Measurements from ENCODE around the gene VSTM2A.
"Not testable (repeated sequence)": the region's sequence is repeated elsewhere in the genome, so short reads cannot be mapped to it uniquely, and the experiment has no call there.

VSTM2A gene

GRCh38 chr7:54541669-54542625, at the start of gene VSTM2A:
TSS of gene VSTM2A (plus strand) at chr7:54542375. CDS start at chr7:54542731, 356 bp downstream.
- no peak for DNase-seq

GRCh38 chr7:54504531-54504930, 37.6 kb upstream of the VSTM2A start:
- DNase-seq, result not testable (repeated sequence)

GRCh38 chr7:54529568-54529967, 12.6 kb upstream of the VSTM2A start:
- no peak for DNase-seq

- no peak for DNase-seq
Observed at GRCh38 chr7:54538122-54538521, 4.1 kb upstream of the VSTM2A start.

- no peak for DNase-seq
Observed at GRCh38 chr7:54543051-54543488, 895 bp downstream of the VSTM2A start.

- DNase-seq, result no peak
Observed at GRCh38 chr7:54544149-54544526, 2.0 kb downstream of the VSTM2A start.

- DNase-seq, result no peak
Observed at GRCh38 chr7:54544527-54545240, 2.5 kb downstream of the VSTM2A start.

GRCh38 chr7:54545241-54545563, 3.0 kb downstream of the VSTM2A start:
- no peak for DNase-seq

- no peak for DNase-seq
Observed at GRCh38 chr7:54546081-54546985, 4.2 kb downstream of the VSTM2A start.

GRCh38 chr7:54546986-54547314, 4.8 kb downstream of the VSTM2A start:
- no peak for DNase-seq

- no peak for DNase-seq
Observed at GRCh38 chr7:54550471-54550870, 8.3 kb downstream of the VSTM2A start.

GRCh38 chr7:54556121-54556520, 13.9 kb downstream of the VSTM2A start:
- DNase-seq, result no peak

GRCh38 chr7:54559401-54559800, 17.2 kb downstream of the VSTM2A start:
- DNase-seq, result no peak

GRCh38 chr7:54560198-54560597, 18.0 kb downstream of the VSTM2A start:
- DNase-seq, result no peak

GRCh38 chr7:54560723-54561122, 18.5 kb downstream of the VSTM2A start:
- DNase-seq, result no peak

GRCh38 chr7:54563329-54563916, 21.2 kb downstream of the VSTM2A start:
- DNase-seq, result no peak

GRCh38 chr7:54565432-54565831, 23.3 kb downstream of the VSTM2A start:
- no peak for DNase-seq

GRCh38 chr7:54581511-54581910, 39.3 kb downstream of the VSTM2A start:
- no peak for DNase-seq

- no peak for DNase-seq
Observed at GRCh38 chr7:54591404-54592386, 49.5 kb downstream of the VSTM2A start.

- DNase-seq, result no peak
Observed at GRCh38 chr7:54596747-54597146, 54.6 kb downstream of the VSTM2A start.

- no peak for DNase-seq
Observed at GRCh38 chr7:54615537-54615936, 73.4 kb downstream of the VSTM2A start.
